Measurements from ENCODE around the gene PKNOX2.

PKNOX2 gene

GRCh38 chr11:125154378-125155099 is 10.0 kb upstream of the PKNOX2 start:
- no peak for DNase-seq (ENCODE audit: low read depth in 2 of 2)

- DNase-seq (ENCODE audit: low read depth in 2 of 2) = no peak
Measured at GRCh38 chr11:125155100-125155444, 9.5 kb upstream of the PKNOX2 start.

GRCh38 chr11:125155767-125156166 is 8.8 kb upstream of the PKNOX2 start:
- DNase-seq (ENCODE audit: low read depth in 2 of 2) = no peak

DNA sequence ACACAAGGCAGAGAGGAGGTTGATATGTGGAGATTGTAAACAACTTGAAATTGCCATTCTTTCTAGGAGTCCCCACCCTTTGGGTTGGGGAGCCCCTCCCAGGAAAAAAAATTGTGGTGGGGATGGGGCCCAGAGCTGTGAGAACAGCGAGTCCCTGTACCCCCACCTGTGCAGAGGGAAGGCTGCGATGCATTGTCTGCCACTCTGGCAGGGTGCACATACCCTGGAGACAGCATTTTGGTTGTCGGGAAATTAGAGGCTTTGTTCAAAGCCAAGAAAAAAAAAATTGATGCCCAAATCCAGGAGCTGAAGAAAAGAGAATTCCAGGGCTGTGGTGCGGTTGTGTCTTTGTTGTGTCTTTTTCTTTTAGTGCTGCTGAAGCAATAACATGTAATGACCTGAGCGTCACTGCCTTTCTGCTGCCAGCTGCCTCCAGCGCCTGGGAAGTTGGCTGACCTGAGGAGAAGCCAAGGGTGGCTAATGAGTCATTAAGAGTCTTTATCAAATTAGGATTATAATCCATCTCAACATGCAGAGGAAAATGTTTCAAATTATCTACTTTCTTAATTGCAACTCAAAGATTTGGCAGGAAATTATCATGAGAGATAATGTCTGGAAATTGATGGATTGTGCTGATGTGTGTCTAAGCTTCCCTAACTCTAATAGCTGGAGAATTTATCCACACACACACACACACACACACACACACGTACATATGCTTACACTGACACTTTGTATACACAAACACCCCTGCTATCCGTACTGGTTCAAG is 8.0 kb upstream of the PKNOX2 start:
- no peak for DNase-seq (ENCODE audit: low read depth in 2 of 2)

DNA sequence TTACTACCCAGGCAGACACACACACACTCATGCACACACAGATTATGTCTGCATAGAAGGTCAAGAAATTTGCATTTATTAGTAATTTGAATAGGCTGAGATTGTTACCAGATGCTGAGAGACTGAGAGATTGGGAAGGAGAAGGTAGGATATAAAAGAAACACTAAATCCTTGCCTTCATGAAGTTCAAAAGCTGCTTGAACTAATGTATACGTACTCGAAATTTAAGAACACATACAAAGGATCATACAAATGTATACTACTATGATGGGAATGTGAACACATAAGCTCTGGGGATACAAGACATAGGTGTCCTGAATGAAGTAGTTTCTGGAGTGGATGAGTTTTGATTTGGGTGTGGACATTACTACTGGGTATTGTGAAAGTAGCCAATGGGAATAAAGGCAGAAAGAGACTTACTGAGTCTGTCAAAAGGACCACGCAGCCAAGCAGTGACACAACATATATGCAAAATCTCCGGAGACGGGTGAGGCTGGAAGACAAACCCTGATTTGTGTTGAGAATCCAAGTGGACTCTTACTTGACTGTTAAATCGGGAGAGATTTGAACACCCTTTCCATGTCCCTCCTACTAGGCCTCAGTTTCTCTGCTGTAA is 7.3 kb upstream of the PKNOX2 start:
- DNase-seq (ENCODE audit: low read depth in 2 of 2) = no peak

DNA sequence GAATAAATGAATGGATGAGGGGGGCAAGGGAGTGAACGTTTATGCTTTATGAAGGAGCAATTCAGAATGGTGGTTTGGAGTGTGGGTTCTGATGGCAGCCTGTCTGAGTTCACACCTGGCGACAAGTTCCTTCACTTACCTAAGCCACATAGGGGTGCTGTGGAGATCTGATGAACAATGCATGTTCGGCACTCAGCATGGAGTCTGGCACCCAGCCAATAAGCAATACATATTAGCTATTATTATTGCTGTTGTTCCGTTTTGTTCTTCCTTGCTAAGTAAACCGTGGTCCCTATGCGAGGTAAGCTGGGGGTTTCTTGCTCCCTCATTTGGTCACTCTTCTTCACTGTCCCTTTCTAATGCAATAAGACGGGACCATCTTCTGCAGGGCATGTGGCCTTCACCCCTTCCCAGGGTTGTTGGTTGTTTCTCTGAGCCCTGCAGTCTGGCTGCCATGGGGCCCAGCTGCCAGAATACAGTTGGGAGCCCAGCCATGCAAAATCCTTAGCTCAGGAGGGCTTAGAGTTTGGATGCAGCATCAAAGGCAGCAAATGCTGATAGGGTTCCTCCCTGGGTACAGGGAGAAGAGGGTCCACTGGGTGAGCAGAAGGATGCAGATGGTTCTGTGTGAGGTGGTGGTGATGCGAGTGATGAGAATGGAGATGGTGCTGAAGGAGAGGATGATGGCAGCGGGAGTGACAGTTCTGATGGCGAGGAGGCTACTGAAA is 6.4 kb upstream of the PKNOX2 start:
- DNase-seq (ENCODE audit: low read depth in 2 of 2) = no peak

DNA sequence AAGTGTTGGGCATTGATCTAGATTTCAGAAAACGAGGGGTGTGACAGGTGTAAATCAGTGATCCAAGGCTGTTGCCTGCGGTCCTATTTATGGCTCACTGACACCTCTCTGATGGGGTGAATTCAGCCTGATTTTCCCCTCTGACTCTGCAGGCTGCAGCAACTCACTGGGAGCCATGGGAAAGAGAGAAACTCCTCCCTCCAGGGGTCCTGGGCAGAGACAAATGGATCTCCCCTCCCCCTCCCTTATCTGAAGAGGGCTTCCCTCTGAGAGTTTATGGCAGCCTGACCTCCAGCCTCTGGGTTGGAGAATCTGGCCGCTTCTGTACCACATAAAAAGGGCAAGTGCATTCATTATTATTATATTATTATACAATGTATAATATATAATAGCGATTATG is 1.8 kb upstream of the PKNOX2 start:
- DNase-seq (ENCODE audit: low read depth in 2 of 2) = no peak

- DNase-seq (ENCODE audit: low read depth in 2 of 2) = no peak
Measured at GRCh38 chr11:125163431-125164063, 1.0 kb upstream of the PKNOX2 start.

- DNase-seq (ENCODE audit: low read depth in 2 of 2) = no peak
Measured at GRCh38 chr11:125164091-125164421, 495 bp upstream of the PKNOX2 start.

DNA sequence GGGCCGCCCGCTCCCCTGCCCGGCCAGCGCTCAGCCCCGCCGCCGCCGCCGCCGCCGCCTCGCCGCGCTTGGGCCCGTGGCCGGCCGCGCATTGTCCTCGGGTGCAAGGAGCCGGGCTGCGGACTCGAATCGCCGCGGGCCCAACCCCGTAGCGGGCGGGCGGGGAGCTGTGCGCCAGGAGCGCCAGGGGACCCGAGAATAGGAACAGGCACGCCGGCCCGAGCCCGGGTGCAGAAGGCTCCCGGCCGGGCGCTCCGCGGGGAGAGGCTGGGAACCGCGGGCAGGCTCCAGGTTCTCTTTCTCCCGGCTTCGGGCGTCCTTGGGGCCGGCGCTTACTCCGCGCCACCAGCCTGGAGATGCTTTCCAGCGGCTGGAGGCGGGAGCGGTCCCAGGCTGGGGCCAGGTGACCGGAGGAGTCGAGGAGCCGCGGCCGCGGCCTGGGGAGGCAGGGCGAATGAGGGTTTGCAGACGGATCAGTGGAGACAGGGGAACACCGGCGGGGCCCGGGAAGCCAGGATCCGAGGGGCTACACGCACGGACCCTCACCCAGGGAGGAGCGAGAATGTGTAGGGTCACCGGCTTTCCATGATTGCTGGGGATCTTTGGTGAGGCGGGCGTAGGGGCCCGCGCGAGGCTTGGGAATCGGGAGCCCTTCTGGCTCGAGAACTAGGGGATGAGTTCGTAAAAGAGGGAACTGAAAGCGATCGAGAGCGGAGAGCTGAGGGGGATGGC is 726 bp downstream of the PKNOX2 start:
- DNase-seq (ENCODE audit: low read depth in 2 of 2) = no peak

- DNase-seq (ENCODE audit: low read depth in 2 of 2) = no peak
Measured at GRCh38 chr11:125165843-125166763, 1.6 kb downstream of the PKNOX2 start.

DNA sequence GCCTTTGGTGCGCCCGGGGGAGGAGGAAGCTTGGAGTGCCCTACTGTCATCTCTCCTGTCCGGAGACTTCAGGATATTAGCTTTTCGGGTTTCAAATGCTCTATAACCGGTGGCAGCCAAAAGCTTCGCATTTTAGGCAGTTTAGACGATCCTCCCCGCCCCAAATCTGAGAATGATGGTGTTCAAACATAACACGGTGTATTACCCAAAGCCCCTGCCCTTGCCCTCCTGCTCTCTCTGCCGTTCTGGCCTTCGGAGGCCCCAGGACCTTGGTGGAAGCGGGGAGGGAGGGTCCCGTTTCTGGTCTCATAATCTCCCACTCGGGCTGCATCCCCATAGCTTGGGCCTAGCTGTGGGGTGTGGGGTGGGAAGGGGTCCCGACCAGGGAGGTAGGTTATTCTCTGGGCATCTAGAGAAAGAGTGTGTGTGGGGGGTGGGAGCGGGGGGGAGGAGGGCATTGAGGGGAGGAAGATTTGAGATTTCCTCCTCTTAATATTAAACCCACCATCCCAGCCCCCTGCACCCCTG is 2.3 kb downstream of the PKNOX2 start:
- DNase-seq (ENCODE audit: low read depth in 2 of 2) = no peak

- DNase-seq (ENCODE audit: low read depth in 2 of 2) = no peak
Measured at GRCh38 chr11:125167292-125167953, 2.9 kb downstream of the PKNOX2 start.

DNA sequence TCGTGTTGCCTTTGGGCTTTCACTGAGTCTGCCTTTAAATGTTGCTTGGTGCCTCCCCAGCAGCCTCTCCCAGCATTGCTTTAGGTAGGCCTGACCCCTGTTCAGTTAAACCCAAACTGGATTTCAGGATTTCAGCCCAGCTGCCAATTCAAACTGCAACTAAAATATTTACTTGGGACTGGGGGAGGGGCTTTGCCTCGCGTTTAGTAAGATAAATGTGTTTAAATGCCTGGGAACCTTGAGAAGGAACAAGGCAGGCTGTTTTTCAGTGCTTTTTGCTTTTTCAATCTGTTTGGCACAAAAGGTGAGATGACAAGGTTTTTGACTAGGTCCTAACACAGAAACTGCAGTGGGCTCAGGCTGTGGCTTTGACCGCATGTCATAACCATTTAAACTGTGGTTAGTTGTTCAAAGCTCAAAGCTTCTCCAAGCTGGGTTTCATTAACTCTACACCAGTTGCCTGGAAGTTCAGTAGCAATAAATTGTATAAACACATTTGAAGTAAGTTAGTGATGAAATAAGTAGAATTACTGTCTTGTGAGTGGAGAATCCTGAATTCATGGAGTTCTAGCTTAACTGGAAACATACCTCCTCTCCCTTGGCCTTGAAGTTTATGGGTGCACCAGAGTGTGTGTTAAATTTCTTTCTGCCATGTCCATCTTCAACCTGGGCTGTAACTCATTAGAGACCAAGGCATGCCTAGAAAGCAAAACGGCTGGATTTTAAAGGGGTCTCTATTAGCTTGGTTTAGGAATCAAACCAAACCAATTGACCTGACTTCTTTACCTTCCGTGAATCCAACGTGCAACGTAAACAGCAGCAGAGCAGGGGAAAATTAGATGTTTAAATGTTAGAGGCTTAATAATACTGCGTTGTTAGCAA is 3.6 kb downstream of the PKNOX2 start:
- no peak for DNase-seq (ENCODE audit: low read depth in 2 of 2)

DNA sequence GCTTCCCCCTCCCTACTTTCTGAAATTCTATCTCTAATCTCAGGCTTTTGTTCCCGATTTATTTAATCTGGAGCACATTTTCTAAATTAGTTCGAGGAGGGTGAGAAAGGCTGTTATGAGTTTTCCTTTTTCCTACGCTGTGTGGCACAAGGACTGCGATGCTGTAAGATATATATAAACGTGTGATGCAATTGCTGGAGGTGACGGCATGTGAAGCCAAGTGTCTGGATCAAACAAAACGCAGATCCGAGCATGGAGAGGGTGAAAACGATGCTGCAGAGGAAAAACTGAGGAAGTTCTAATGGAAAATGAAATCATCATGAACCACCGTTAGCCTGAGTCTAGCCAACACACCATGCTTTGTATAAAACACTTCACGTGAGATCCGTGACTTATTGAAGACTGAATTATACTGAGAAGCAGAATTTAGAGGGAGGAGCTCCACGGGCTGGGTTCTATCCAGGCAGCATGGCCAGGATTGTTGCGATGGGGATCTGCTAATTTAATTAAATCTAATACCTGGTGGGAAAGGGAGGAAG is 4.4 kb downstream of the PKNOX2 start:
- no peak for DNase-seq (ENCODE audit: low read depth in 2 of 2)

DNA sequence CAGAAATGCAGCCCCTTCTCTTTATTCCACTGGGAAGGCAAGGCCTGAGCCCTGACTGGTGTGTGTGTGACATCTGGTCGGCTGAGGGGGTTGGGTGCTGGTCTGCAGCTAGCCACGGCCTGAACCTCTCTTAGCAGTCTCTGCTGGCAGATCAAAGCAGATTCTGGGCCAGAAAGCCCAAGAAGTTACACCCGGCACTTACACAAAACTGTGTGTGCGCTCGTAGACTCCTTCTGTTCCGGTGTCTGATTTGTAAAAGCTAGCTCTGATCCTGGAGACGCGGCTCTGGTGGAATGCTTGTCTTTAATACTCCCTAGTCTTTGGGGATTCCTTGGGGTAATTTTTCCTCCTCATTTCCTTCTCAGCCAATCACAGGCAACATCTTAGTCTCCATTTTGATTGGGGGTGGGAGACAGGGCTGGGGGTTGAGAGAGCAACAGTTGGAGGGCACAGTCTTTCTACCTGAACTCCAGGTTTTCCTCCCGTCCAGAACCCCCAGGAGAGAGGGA is 5.5 kb downstream of the PKNOX2 start:
- DNase-seq (ENCODE audit: low read depth in 2 of 2) = no peak

GRCh38 chr11:125170510-125171031 is 6.0 kb downstream of the PKNOX2 start:
- DNase-seq (ENCODE audit: low read depth in 2 of 2) = no peak

DNA sequence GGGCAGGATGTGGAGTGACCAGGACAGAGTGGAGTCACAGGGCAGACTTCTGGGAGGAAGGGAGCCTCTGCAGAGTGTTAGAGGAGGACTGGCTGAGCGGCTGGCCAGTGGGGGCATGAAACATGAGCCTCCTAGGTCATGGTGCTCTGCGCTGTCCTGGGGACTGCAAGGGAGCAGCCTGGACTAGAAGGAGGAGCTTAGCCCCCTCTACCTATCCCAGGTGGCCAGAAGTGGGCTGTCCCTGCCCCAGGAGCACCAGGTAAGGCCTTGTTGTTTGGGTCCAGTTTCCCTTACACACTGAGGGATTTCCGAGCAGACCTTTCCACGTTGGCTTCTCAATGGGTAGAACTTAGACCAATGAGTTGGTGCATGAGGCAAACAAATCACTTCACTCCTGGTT is 7.4 kb downstream of the PKNOX2 start:
- no peak for DNase-seq (ENCODE audit: low read depth in 2 of 2)

Measured in stimulated activated CD8-positive, alpha-beta memory T cell treated with anti-CD3 and anti-CD28 coated beads, Interleukin-2, amount 100 ng/mL, for 48 hours (primary cell).